Astrocyte of the cerebellum (primary cell): ENCODE results near the gene RYR2.
"Not testable (repeated sequence)": the region's sequence is repeated elsewhere in the genome, so short reads cannot be mapped to it uniquely, and the experiment has no call there.

Experiments used
- DNase-seq: peaks from one replicate; pipeline ENCODE4 v3.0.0-alpha.2; 2011; ENCODE audit warnings: low read depth
- H3K4me3 ChIP-seq: 2 replicates; pipeline ENCODE4 v1.5.1; 2011; ENCODE audit warnings: mild to moderate bottlenecking, low read depth, low read length, moderate library complexity
- CTCF ChIP-seq: IDR thresholded peaks from 2 replicates; pipeline ENCODE4 v1.5.1; 2012; ENCODE audit warnings: low read length, low read depth, moderate library complexity, mild to moderate bottlenecking; ENCODE audit errors: missing control alignments
- in situ Hi-C: cut with HindIII; loops from 2 replicates; pipeline ENCODE4 v1.10.0; 2017; ENCODE audit warnings: low sequenced_read_pairs

The RYR2 gene

DNA sequence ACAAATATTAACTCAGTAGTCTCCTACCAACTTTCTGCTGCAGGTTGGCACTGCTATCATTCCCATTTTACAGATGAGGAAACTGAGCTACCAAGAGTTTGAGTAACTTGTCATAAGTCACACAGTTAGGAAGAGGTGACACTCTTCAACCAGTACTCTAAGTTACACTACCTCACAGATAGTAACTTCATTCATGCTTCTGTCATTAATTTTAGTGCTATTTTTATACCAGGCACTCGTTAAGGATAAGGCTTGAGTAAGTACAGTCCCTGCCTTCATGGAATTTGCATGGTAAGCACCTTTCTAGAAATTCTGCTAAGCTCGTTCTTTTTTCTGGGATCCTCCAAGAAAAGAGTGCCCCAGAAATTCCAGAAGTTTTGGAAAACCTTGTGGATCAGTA lies 770.1 kb downstream of the RYR2 start:
- no peak for DNase-seq
- no peak overlapping the region for H3K4me3 ChIP-seq
- in situ Hi-C loops, result no loop called here
- TF ChIP-seq CTCF, result no peak

DNA sequence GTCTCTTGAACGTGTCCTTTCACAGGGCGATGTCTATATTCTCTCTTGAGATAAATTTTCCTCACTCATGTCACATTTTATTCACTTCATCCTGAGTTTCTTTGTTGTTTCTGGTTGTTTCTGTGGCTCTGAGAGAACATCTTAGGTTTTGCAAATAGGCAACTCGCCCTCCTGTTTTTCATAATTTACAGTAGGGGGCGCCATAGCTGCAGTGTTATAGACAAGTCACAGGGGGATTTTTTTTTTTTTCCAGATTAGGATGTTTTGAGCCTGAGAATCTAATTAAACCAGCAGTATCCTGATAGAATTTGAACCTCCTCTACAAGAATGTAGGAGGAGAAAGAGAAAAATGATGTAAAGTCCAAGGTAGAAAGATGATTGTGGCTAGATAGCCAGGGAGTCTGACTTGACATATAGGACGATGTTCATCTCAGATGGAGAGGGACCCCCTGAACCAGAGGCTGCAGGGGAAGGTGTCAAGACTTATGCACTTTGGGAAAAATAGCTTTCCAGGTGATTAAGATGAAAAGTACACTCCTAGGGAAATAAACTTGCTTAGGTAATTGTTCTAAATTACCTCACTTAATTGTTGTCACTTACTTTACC lies 772.4 kb downstream of the RYR2 start:
- in situ Hi-C loops, result no loop called here
- TF ChIP-seq CTCF, result peak; percentile 51
- DNase-seq, result peak; percentile 1
- no peak overlapping the region for H3K4me3 ChIP-seq

DNA sequence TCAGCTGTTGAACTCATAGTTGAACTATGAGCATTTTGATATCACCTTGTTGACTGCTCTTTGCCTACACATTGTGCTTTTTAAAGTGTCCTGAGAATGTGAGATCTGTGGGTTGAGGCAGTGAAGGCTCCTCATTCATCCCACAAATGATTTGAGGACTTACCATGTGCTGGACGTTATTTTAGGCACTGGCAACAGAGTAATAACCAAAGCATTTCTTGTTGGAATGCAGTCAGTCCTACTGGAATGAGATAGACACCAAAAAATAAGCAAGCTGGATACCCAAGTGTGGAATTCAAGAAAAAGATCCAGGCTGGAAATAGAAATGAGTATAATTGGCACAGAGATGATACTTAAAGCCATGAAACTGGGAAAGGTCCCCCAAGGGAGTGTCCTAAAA lies 775.3 kb downstream of the RYR2 start:
- TF ChIP-seq CTCF, result no peak
- no peak overlapping the region for H3K4me3 ChIP-seq
- no peak for DNase-seq
- in situ Hi-C loops, result no loop called here

GRCh38 chr1:237820634-237821033 lies 778.6 kb downstream of the RYR2 start:
- H3K4me3 ChIP-seq, in situ Hi-C loops, DNase-seq: not testable (repeated sequence)

GRCh38 chr1:237832858-237833257 lies 790.9 kb downstream of the RYR2 start:
- no peak for TF ChIP-seq CTCF
- in situ Hi-C loops, result no loop called here
- no peak overlapping the region for H3K4me3 ChIP-seq
- no peak for DNase-seq

- H3K4me3 ChIP-seq, result no peak overlapping the region
- DNase-seq, result no peak
- TF ChIP-seq CTCF, result no peak
- in situ Hi-C loops, result no loop called here
Observed at GRCh38 chr1:237834048-237834447, 792.1 kb downstream of the RYR2 start.

- in situ Hi-C loops, result no loop called here
- no peak for DNase-seq
- no peak for TF ChIP-seq CTCF
- H3K4me3 ChIP-seq, result no peak overlapping the region
Observed at GRCh38 chr1:237834461-237834860, 792.5 kb downstream of the RYR2 start.
